HepG2 (cell line): ENCODE measurements around the gene SPRYD3. TPM values are rescaled to one million over a fixed set of nuclear protein-coding genes. Genes with fewer than 3 reads are reported as not detected.

Experiments
- HNRNPL ChIP-seq: fragments of 200-400 bp; formaldehyde crosslinking; IDR thresholded peaks from 2 replicates; pipeline ENCODE4 v1.6.1; 2017; ENCODE audit warnings: mild to moderate bottlenecking, low read depth, low read length
- HNRNPLL ChIP-seq: fragments of 200-400 bp; formaldehyde crosslinking; IDR thresholded peaks from 2 replicates; pipeline ENCODE4 v1.6.1; 2017; ENCODE audit warnings: mild to moderate bottlenecking, low read depth, low read length; ENCODE audit not compliant: poor library complexity, severe bottlenecking
- KDM5B ChIP-seq: sonication (generic); formaldehyde crosslinking; IDR thresholded peaks from 2 replicates; pipeline ENCODE4 v1.4.0; 2020; ENCODE audit warnings: missing genetic modification reagents, mild to moderate bottlenecking, borderline replicate concordance
- NCOA5 ChIP-seq: sonication (generic); formaldehyde crosslinking; IDR thresholded peaks from 2 replicates; pipeline ENCODE4 v1.4.0; 2020; ENCODE audit warnings: missing genetic modification reagents
- PAWR ChIP-seq: sonication (generic); formaldehyde crosslinking; IDR thresholded peaks from 2 replicates; pipeline ENCODE4 v1.4.0; 2020; ENCODE audit warnings: missing genetic modification reagents, mild to moderate bottlenecking, borderline replicate concordance
- PHF8 ChIP-seq: sonication (generic); formaldehyde crosslinking; IDR thresholded peaks from 2 replicates; pipeline ENCODE4 v1.5.0; 2020; ENCODE audit warnings: missing genetic modification reagents
- POLR2G ChIP-seq: fragments of 200-400 bp; formaldehyde crosslinking; IDR thresholded peaks from 2 replicates; pipeline ENCODE4 v1.6.1; 2018; ENCODE audit warnings: mild to moderate bottlenecking, low read depth, low read length, moderate library complexity
- RBM39 ChIP-seq: fragments of 200-400 bp; formaldehyde crosslinking; IDR thresholded peaks from one replicate; pipeline ENCODE4 v1.6.1; 2018; ENCODE audit warnings: antibody characterized with exemption, mild to moderate bottlenecking, low read depth, low read length; ENCODE audit not compliant: poor library complexity, severe bottlenecking
- SNRNP70 ChIP-seq: fragments of 200-400 bp; formaldehyde crosslinking; IDR thresholded peaks from 2 replicates; pipeline ENCODE4 v1.6.1; 2017; ENCODE audit warnings: mild to moderate bottlenecking, low read depth, low read length, moderate library complexity
- THAP11 ChIP-seq: IDR thresholded peaks from 2 replicates; pipeline ENCODE4 v1.6.1; 2016; ENCODE audit warnings: missing biosample characterization, missing genetic modification reagents
- ZFP90 ChIP-seq: sonication (generic); formaldehyde crosslinking; IDR thresholded peaks from 2 replicates; pipeline ENCODE4 v1.8.0; 2022; ENCODE audit warnings: missing genetic modification reagents, mild to moderate bottlenecking, inconsistent platforms, borderline replicate concordance
- ZNF207 ChIP-seq: fragments of 450-650 bp; IDR thresholded peaks from 2 replicates; pipeline ENCODE4 v1.6.1; 2016; ENCODE audit warnings: antibody characterized with exemption, borderline replicate concordance
- ZNF235 ChIP-seq: sonication (generic); formaldehyde crosslinking; IDR thresholded peaks from 2 replicates; pipeline ENCODE4 v1.8.1; 2023; ENCODE audit warnings: mild to moderate bottlenecking, missing genetic modification reagents, borderline replicate concordance
- ZNF256 ChIP-seq: sonication (generic); formaldehyde crosslinking; conservative IDR thresholded peaks from 2 replicates; pipeline ENCODE4 v1.4.0; 2020; ENCODE audit warnings: missing genetic modification reagents
- ZNF282 ChIP-seq: fragments of 450-650 bp; IDR thresholded peaks from 2 replicates; pipeline ENCODE4 v1.6.1; 2018; ENCODE audit not compliant: partially characterized antibody
- ZNF30 ChIP-seq: sonication (generic); formaldehyde crosslinking; IDR thresholded peaks from 2 replicates; pipeline ENCODE4 v1.5.0; 2020; ENCODE audit warnings: mild to moderate bottlenecking, missing genetic modification reagents
- polyA plus RNA-seq, 8 experiments: library from polyadenylated mRNA; depleted of rRNA in 3 of 8; stranded (reverse) in 7 of 8; unstranded in 1 of 8; fragments of >200 nt; fragmentation: Illumina TruSeq in 4 of 8; extraction: Trizol in 4 of 8; gene quantifications; 2 replicates each; pipeline versions ENCODE4 v1.2.1 to v1.2.3, GENCODE V29; 2011 to 2016; ENCODE audit warnings: low read depth in 4 of 8, missing spikeins in 1 of 8, mixed read lengths in 1 of 8; ENCODE audit not compliant: insufficient read depth in 1 of 8
- total RNA-seq, 5 experiments: library from RNA; depleted of rRNA; stranded (reverse); fragments of >200 nt; fragmentation: Illumina TruSeq; extraction: Trizol; gene quantifications; 2 replicates each; pipeline ENCODE4 v1.2.3, GENCODE V29; 2016; ENCODE audit warnings: low read depth in 1 of 5
- TF ChIP-seq, protein P1 (sequence below): sonication (generic); formaldehyde crosslinking; IDR thresholded peaks from 2 replicates; pipeline ENCODE4 v1.4.0; 2020; ENCODE audit warnings: missing genetic modification reagents, borderline replicate concordance
- TF ChIP-seq, protein P2 (sequence below): IDR thresholded peaks from 2 replicates; pipeline ENCODE4 v1.6.1; 2016; ENCODE audit warnings: missing biosample characterization, missing genetic modification reagents, low read depth
- TF ChIP-seq, protein P3 (sequence below): sonication (generic); formaldehyde crosslinking; IDR thresholded peaks from 2 replicates; pipeline ENCODE4 v1.4.0; 2020; ENCODE audit warnings: mild to moderate bottlenecking, missing genetic modification reagents
- TF ChIP-seq, protein P4 (sequence below): sonication (generic); formaldehyde crosslinking; IDR thresholded peaks from 2 replicates; pipeline ENCODE4 v1.5.1; 2020; ENCODE audit warnings: missing genetic modification reagents, mild to moderate bottlenecking, borderline replicate concordance
- TF ChIP-seq, protein P5 (sequence below): sonication (generic); formaldehyde crosslinking; IDR thresholded peaks from 2 replicates; pipeline ENCODE4 v1.9.0; 2021; ENCODE audit warnings: missing genetic modification reagents, borderline replicate concordance

Gene SPRYD3
- total and polyA plus RNA-seq, 2 of the 13 experiments (the other 11 are each of a cell fraction or from before 2014, with no cell fraction given) = 9.0 to 9.2 TPM

DNA sequence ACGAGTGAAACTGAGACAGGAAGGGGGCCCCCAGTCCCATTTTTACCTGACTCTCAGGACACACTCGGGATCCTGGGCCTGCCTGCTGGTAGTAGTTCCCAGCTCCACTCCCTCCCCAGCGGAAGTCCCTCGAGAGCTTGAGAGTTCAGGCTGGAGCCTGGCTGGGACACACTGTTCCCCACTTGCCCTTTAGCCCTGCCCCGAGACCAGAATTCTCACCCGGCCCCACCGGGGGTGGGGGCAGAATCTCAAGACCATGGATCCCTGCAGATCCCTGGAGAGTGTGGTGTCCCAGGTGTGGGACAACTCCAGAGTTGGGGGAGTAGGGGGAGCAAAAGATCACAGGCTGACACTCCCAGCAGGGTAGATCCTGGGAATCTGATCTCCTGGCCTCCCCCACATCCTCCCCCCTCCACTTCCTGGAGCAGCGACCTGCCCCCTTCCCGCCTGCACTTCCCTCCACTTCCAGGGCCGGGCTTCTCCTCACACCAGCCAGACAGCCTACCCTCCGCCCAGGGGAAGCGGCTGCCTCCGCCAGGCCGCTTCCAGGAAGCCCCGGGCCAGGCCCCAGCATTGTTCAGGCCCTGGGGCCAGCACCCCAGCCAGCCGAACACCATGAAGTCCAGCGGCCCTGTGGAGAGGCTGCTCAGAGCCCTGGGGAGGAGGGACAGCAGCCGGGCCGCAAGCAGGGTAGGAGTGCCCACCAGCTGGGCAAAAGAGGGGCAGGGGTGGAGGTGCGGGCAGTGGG lies 29.4 kb downstream of the SPRYD3 start, which contains the start of gene TNS2 (continued):
- TF ChIP-seq ZFP90 (CRISPR knock-in tag) = no peak; the same call in 1 of the 2 replicates
- no peak for TF ChIP-seq PAWR (CRISPR knock-in tag)
- peak; percentile 77; the same call in 1 of the 2 replicates for TF ChIP-seq POLR2G
- TF ChIP-seq, protein P1, sequence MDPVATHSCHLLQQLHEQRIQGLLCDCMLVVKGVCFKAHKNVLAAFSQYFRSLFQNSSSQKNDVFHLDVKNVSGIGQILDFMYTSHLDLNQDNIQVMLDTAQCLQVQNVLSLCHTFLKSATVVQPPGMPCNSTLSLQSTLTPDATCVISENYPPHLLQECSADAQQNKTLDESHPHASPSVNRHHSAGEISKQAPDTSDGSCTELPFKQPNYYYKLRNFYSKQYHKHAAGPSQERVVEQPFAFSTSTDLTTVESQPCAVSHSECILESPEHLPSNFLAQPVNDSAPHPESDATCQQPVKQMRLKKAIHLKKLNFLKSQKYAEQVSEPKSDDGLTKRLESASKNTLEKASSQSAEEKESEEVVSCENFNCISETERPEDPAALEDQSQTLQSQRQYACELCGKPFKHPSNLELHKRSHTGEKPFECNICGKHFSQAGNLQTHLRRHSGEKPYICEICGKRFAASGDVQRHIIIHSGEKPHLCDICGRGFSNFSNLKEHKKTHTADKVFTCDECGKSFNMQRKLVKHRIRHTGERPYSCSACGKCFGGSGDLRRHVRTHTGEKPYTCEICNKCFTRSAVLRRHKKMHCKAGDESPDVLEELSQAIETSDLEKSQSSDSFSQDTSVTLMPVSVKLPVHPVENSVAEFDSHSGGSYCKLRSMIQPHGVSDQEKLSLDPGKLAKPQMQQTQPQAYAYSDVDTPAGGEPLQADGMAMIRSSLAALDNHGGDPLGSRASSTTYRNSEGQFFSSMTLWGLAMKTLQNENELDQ (CRISPR knock-in tag) = no peak
- TF ChIP-seq THAP11 = peak; percentile 45; the same call in 1 of the 2 replicates
- TF ChIP-seq PHF8 (CRISPR knock-in tag) = peak; percentile 77
- TF ChIP-seq SNRNP70 = no peak
- no peak for TF ChIP-seq ZNF30 (CRISPR knock-in tag)
- TF ChIP-seq NCOA5 (CRISPR knock-in tag) = no peak
- TF ChIP-seq, protein P2, sequence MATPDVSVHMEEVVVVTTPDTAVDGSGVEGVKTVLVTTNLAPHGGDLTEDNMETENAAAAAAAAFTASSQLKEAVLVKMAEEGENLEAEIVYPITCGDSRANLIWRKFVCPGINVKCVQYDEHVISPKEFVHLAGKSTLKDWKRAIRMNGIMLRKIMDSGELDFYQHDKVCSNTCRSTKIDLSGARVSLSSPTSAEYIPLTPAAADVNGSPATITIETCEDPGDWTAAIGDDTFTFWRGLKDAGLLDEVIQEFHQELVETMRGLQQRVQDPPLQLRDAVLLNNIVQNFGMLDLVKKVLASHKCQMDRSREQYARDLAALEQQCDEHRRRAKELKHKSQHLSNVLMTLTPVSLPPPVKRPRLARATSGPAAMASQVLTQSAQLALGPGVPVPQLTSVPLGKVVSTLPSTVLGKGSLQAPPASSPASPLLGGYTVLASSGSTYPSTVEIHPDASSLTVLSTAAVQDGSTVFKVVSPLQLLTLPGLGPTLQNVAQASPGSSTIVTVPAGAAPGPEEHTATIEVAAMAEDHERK (CRISPR knock-in tag) = no peak
- TF ChIP-seq, protein P3, sequence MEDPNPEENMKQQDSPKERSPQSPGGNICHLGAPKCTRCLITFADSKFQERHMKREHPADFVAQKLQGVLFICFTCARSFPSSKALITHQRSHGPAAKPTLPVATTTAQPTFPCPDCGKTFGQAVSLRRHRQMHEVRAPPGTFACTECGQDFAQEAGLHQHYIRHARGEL = no peak
- peak; percentile 61; the same call in 1 of the 2 replicates for TF ChIP-seq KDM5B (CRISPR knock-in tag)
- peak; percentile 72; the same call in 1 of the 2 replicates for TF ChIP-seq HNRNPL
- TF ChIP-seq ZNF282 = no peak
- TF ChIP-seq, protein P4, sequence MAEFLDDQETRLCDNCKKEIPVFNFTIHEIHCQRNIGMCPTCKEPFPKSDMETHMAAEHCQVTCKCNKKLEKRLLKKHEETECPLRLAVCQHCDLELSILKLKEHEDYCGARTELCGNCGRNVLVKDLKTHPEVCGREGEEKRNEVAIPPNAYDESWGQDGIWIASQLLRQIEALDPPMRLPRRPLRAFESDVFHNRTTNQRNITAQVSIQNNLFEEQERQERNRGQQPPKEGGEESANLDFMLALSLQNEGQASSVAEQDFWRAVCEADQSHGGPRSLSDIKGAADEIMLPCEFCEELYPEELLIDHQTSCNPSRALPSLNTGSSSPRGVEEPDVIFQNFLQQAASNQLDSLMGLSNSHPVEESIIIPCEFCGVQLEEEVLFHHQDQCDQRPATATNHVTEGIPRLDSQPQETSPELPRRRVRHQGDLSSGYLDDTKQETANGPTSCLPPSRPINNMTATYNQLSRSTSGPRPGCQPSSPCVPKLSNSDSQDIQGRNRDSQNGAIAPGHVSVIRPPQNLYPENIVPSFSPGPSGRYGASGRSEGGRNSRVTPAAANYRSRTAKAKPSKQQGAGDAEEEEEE = no peak
- TF ChIP-seq ZNF256 (CRISPR knock-in tag) = no peak
- no peak for TF ChIP-seq ZNF207
- TF ChIP-seq ZNF235 (CRISPR knock-in tag) = peak; percentile 38; the same call in 1 of the 2 replicates
- TF ChIP-seq HNRNPLL = peak; percentile 36
- TF ChIP-seq, protein P5, sequence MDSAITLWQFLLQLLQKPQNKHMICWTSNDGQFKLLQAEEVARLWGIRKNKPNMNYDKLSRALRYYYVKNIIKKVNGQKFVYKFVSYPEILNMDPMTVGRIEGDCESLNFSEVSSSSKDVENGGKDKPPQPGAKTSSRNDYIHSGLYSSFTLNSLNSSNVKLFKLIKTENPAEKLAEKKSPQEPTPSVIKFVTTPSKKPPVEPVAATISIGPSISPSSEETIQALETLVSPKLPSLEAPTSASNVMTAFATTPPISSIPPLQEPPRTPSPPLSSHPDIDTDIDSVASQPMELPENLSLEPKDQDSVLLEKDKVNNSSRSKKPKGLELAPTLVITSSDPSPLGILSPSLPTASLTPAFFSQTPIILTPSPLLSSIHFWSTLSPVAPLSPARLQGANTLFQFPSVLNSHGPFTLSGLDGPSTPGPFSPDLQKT (CRISPR knock-in tag) = no peak
- TF ChIP-seq RBM39 = peak; percentile 64
